Sigmoid colon (tissue), 3 donors: ENCODE data around the gene PLEKHG4B.

Experiments
- POLR2A ChIP-seq, 2 donors: fragments of 450-650 bp; IDR thresholded peaks; one replicate each; pipeline ENCODE4 v1.6.1; 2016; ENCODE audit warnings: antibody characterized with exemption in 2 of 2, mild to moderate bottlenecking in 2 of 2, moderate library complexity in 2 of 2
- TF ChIP-seq, protein P1 (sequence below), 4 experiments: fragments of 450-650 bp in 3 of 4; fragments of 200-600 bp in 1 of 4; IDR thresholded peaks; one replicate each; pipeline ENCODE4 v1.5.1; 2016 to 2019; ENCODE audit warnings: antibody characterized with exemption in 4 of 4, mild to moderate bottlenecking in 3 of 4, moderate library complexity in 2 of 4

- TF ChIP-seq, protein P1, sequence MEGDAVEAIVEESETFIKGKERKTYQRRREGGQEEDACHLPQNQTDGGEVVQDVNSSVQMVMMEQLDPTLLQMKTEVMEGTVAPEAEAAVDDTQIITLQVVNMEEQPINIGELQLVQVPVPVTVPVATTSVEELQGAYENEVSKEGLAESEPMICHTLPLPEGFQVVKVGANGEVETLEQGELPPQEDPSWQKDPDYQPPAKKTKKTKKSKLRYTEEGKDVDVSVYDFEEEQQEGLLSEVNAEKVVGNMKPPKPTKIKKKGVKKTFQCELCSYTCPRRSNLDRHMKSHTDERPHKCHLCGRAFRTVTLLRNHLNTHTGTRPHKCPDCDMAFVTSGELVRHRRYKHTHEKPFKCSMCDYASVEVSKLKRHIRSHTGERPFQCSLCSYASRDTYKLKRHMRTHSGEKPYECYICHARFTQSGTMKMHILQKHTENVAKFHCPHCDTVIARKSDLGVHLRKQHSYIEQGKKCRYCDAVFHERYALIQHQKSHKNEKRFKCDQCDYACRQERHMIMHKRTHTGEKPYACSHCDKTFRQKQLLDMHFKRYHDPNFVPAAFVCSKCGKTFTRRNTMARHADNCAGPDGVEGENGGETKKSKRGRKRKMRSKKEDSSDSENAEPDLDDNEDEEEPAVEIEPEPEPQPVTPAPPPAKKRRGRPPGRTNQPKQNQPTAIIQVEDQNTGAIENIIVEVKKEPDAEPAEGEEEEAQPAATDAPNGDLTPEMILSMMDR (IDR thresholded peaks at IDR 0.05): no peak
- TF ChIP-seq POLR2A (IDR thresholded peaks at IDR 0.05): no peak
These were observed 2.4 kb upstream of the PLEKHG4B start for GRCh38 chr5:89337-90286.
